ENCODE data around the gene XYLT1. TPM values are rescaled to one million over a fixed set of nuclear protein-coding genes. Genes with fewer than 3 reads are reported as not detected.

XYLT1 gene
- total RNA-seq, 1 donor from 2014 or later = 16.4 TPM

DNA sequence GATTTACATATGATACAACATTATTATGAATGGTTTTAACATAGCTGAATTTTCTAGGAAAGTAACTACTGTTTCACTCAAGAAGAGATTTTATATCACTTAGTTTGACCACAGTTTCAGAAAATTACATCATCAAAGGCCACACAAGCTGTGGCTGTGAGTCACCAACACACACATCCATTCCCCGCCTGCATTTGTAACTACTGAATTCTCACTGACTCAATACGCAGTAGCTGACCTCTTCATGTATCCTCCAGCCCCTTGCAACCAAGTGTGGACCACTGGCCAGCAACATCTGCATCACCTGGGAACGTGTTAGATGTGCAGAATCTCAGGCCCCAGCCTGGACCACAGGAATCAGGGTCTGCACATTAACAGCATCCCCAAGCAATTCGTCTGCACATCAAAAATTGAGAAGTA, 197.6 kb downstream of the XYLT1 start:
- Mint-ChIP-seq H3K27ac (peak overlapping the region; percentile 16), H3K9me3 (no peaks in the 10 kb centered on the region), H3K4me1 (ENCODE audit: low read depth) (peaks cover 56% of the 10 kb centered on the region), H3K27me3 (ENCODE audit: insufficient read depth) (no peaks in the 10 kb centered on the region), H3K4me3 (no peak overlapping the region), H3K36me3 (ENCODE audit: low read depth) (peaks cover 10% of the 10 kb centered on the region)
- DNase-seq (ENCODE audit: low spot score) = peak; percentile 37
- intact Hi-C loops (cut with micrococcal nuclease) = loop anchor here (1.0 to 2.0 kb wide), 8 partner anchors 16 to 247 kb away; no protein-coding TSS in a partner anchor

- H3K4me1 Mint-ChIP-seq (ENCODE audit: low read depth) = peaks cover 55% of the 10 kb centered on the region
- no peak for DNase-seq (ENCODE audit: low spot score)
- peaks cover 10% of the 10 kb centered on the region for H3K36me3 Mint-ChIP-seq (ENCODE audit: low read depth)
- H3K27ac Mint-ChIP-seq = peak overlapping the region; percentile 16
- no peaks in the 10 kb centered on the region for H3K27me3 Mint-ChIP-seq (ENCODE audit: insufficient read depth)
- intact Hi-C loops (cut with micrococcal nuclease) = loop anchor here (1.0 to 2.0 kb wide), 8 partner anchors 17 to 246 kb away; no protein-coding TSS in a partner anchor
- no peak overlapping the region for H3K4me3 Mint-ChIP-seq
- no peaks in the 10 kb centered on the region for H3K9me3 Mint-ChIP-seq
These were observed 198.0 kb downstream of the XYLT1 start for GRCh38 chr16:17272716-17273115.

GRCh38 chr16:17271687-17272086, 199.1 kb downstream of the XYLT1 start:
- Mint-ChIP-seq H3K36me3 (ENCODE audit: low read depth) (peaks cover 10% of the 10 kb centered on the region), H3K27ac (no peak overlapping the region), H3K4me3 (no peak overlapping the region), H3K4me1 (ENCODE audit: low read depth) (peaks cover 55% of the 10 kb centered on the region), H3K9me3 (no peaks in the 10 kb centered on the region), H3K27me3 (ENCODE audit: insufficient read depth) (no peaks in the 10 kb centered on the region)
- intact Hi-C loops (cut with micrococcal nuclease) = loop anchor here (2.0 kb wide), 1 partner anchor 197 kb away; no protein-coding TSS in a partner anchor
- no peak for DNase-seq (ENCODE audit: low spot score)

- intact Hi-C loops (cut with micrococcal nuclease) = no loop called here
- no peaks in the 10 kb centered on the region for H3K9me3 Mint-ChIP-seq
- H3K36me3 Mint-ChIP-seq (ENCODE audit: low read depth) = peaks cover 10% of the 10 kb centered on the region
- peaks cover 51% of the 10 kb centered on the region for H3K4me1 Mint-ChIP-seq (ENCODE audit: low read depth)
- H3K4me3 Mint-ChIP-seq = no peak overlapping the region
- H3K27me3 Mint-ChIP-seq (ENCODE audit: insufficient read depth) = no peaks in the 10 kb centered on the region
- no peak for DNase-seq (ENCODE audit: low spot score)
- no peak overlapping the region for H3K27ac Mint-ChIP-seq
These were observed 200.1 kb downstream of the XYLT1 start for GRCh38 chr16:17270683-17271109.

DNA sequence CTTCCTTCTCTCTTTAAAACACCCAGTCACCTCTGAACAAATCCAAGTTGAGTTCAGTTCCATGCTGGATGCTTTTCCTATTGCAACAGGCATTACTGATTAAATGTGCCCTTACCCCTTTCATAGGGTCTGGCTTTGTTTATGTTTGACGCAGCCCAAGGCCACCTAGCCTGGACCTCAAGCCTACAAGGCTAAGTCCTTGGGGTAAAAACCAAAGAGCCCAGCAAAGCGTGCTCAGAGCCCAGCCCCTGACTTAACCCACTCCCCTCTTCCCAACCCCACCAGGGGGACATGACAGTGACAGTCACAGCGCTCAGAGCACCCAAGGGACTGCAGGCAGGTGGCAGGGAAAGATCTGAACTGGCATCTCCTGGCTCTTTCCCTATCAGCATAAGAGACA, 200.6 kb downstream of the XYLT1 start:
- Mint-ChIP-seq H3K4me1 (ENCODE audit: low read depth) (peaks cover 45% of the 10 kb centered on the region), H3K27me3 (ENCODE audit: insufficient read depth) (no peaks in the 10 kb centered on the region), H3K27ac (no peak overlapping the region), H3K36me3 (ENCODE audit: low read depth) (peaks cover 10% of the 10 kb centered on the region), H3K4me3 (no peak overlapping the region), H3K9me3 (no peaks in the 10 kb centered on the region)
- no peak for DNase-seq (ENCODE audit: low spot score)
- intact Hi-C loops (cut with micrococcal nuclease) = no loop called here

DNA sequence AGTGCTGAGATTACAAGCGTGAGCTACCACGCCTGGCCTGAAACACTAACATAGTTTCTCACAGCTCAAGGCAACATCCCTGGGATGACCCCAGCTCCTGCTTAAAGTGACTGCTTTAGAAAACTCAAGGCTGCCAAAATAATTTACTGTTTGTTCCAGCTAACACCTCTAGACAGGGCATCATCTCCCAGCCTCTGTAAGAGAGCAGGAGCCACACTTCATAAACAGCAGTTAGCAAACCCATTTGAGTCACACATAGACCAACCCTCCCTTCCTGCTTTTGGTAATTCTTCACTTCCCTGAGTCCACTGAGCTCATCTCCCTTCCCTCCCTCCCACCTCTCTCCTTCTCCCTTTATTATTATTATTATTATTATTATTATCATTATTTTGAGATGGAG, 201.3 kb downstream of the XYLT1 start:
- DNase-seq (ENCODE audit: low spot score) = no peak
- Mint-ChIP-seq H3K4me1 (ENCODE audit: low read depth) (peaks cover 38% of the 10 kb centered on the region), H3K27me3 (ENCODE audit: insufficient read depth) (no peaks in the 10 kb centered on the region), H3K4me3 (no peak overlapping the region), H3K27ac (no peak overlapping the region), H3K9me3 (no peaks in the 10 kb centered on the region), H3K36me3 (ENCODE audit: low read depth) (peaks cover 9% of the 10 kb centered on the region)
- intact Hi-C loops (cut with micrococcal nuclease) = no loop called here

- H3K36me3 Mint-ChIP-seq (ENCODE audit: low read depth) = peaks cover 2% of the 10 kb centered on the region
- no peaks in the 10 kb centered on the region for H3K9me3 Mint-ChIP-seq
- no peak overlapping the region for H3K27ac Mint-ChIP-seq
- no peak for DNase-seq (ENCODE audit: low spot score)
- H3K4me3 Mint-ChIP-seq = no peak overlapping the region
- intact Hi-C loops (cut with micrococcal nuclease) = no loop called here
- H3K27me3 Mint-ChIP-seq (ENCODE audit: insufficient read depth) = no peaks in the 10 kb centered on the region
- H3K4me1 Mint-ChIP-seq (ENCODE audit: low read depth) = peaks cover 27% of the 10 kb centered on the region
These were observed 204.0 kb downstream of the XYLT1 start for GRCh38 chr16:17266608-17267313.

DNA sequence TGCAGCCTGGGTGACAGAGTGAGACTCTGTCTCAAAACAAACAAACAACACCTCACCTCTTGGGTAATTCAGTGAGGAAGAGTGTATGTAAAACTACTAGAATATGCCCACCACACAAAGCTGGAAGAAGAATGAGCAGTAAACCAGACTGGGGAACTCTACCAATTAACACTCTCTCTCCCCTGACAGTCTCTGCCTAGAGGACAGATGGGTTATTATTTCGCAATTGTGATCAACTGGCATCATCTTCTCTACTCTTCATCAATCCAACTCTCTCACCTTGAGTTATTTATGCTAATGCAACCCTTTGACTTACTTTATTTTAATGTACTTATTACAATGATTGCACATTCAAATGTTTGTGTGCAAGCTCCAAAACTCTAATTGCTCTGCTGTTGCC, 205.6 kb downstream of the XYLT1 start:
- Mint-ChIP-seq H3K27me3 (ENCODE audit: insufficient read depth) (no peaks in the 10 kb centered on the region), H3K4me3 (no peak overlapping the region), H3K4me1 (ENCODE audit: low read depth) (peaks cover 19% of the 10 kb centered on the region), H3K27ac (no peak overlapping the region), H3K36me3 (ENCODE audit: low read depth) (no peaks in the 10 kb centered on the region), H3K9me3 (no peaks in the 10 kb centered on the region)
- DNase-seq (ENCODE audit: low spot score) = no peak
- intact Hi-C loops (cut with micrococcal nuclease) = no loop called here

- Mint-ChIP-seq H3K27me3 (ENCODE audit: insufficient read depth) (no peaks in the 10 kb centered on the region), H3K36me3 (ENCODE audit: low read depth) (peaks cover 9% of the 10 kb centered on the region), H3K9me3 (no peaks in the 10 kb centered on the region), H3K4me3 (no peak overlapping the region), H3K27ac (no peak overlapping the region), H3K4me1 (ENCODE audit: low read depth) (peaks cover 29% of the 10 kb centered on the region)
- intact Hi-C loops (cut with micrococcal nuclease) = loop anchor here (1.0 kb wide), 1 partner anchor 23 kb away; no protein-coding TSS in a partner anchor
- DNase-seq (ENCODE audit: low spot score) = peak; percentile 15
These were observed 209.4 kb downstream of the XYLT1 start for GRCh38 chr16:17261197-17261858.

GRCh38 chr16:17260276-17260849, 210.4 kb downstream of the XYLT1 start:
- no peak for DNase-seq (ENCODE audit: low spot score)
- Mint-ChIP-seq H3K27ac (no peak overlapping the region), H3K27me3 (ENCODE audit: insufficient read depth) (no peaks in the 10 kb centered on the region), H3K36me3 (ENCODE audit: low read depth) (peaks cover 12% of the 10 kb centered on the region), H3K4me1 (ENCODE audit: low read depth) (peaks cover 29% of the 10 kb centered on the region), H3K9me3 (no peaks in the 10 kb centered on the region), H3K4me3 (no peak overlapping the region)
- intact Hi-C loops (cut with micrococcal nuclease) = no loop called here

- Mint-ChIP-seq H3K9me3 (no peaks in the 10 kb centered on the region), H3K4me3 (no peak overlapping the region), H3K36me3 (ENCODE audit: low read depth) (peaks cover 12% of the 10 kb centered on the region), H3K27ac (no peak overlapping the region), H3K4me1 (ENCODE audit: low read depth) (peaks cover 29% of the 10 kb centered on the region), H3K27me3 (ENCODE audit: insufficient read depth) (no peaks in the 10 kb centered on the region)
- intact Hi-C loops (cut with micrococcal nuclease) = no loop called here
- DNase-seq (ENCODE audit: low spot score) = no peak
These were observed 210.9 kb downstream of the XYLT1 start for GRCh38 chr16:17259751-17260270.

DNA sequence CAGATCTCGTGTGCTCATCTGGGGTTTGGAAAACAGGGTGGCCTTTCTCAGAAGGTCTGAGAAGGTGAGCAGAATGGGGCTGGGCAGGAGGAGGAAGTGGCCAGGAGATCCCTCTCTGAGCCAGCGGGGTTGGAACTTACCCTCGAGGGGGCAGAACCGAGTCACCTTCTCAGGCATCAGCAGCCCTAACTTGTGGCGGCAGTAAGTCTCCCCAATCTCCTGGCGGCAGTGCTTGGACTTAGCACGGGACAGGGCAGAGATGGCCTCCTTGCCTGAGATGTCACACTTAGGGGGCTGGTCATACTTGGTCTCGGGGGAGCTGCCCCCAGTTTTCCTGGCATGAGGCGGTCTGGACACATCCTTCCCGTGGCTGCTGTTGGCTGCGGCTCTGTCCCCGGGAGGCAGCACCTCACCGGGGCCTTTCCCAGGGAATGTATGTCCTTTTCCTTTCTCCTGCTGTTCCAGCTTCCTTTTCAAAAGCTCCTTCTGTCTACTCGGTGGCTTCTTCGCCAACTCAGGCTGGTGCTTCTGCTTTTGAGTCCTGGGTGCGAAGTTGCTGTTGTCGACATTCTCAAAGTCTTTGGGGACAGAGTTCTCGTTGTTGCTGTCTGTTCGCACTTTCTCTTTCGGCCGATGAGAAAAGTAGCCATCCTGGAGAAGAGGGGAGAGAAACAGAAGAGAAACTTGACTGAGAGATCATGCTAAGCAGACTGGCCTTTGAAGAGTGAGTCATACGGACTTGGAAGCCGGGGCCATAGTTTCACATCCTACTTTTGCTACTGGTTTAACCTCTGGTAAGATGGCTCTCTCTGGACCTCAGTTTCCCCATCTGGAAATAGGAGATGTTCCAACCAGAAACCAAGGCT, 211.7 kb downstream of the XYLT1 start:
- Mint-ChIP-seq H3K27ac (no peak overlapping the region), H3K4me1 (ENCODE audit: low read depth) (peaks cover 29% of the 10 kb centered on the region)

More for the DNA sequence above, 211.7 kb downstream of the XYLT1 start:
- Mint-ChIP-seq H3K27me3 (ENCODE audit: insufficient read depth) (no peaks in the 10 kb centered on the region), H3K4me3 (no peak overlapping the region), H3K9me3 (no peaks in the 10 kb centered on the region), H3K36me3 (ENCODE audit: low read depth) (peaks cover 12% of the 10 kb centered on the region)
- DNase-seq (ENCODE audit: low spot score) = no peak
- intact Hi-C loops (cut with micrococcal nuclease) = no loop called here
